NCI-H345 (cell line): ENCODE results near the gene PSG3.
"Not testable (repeated sequence)": the region's sequence is repeated elsewhere in the genome, so short reads cannot be mapped to it uniquely, and the experiment has no call there.

Experiments used
- DNase-seq: peaks from one replicate; lab custom pipeline; 2025; lab: John Stamatoyannopoulos, UW

The PSG3 gene

DNA sequence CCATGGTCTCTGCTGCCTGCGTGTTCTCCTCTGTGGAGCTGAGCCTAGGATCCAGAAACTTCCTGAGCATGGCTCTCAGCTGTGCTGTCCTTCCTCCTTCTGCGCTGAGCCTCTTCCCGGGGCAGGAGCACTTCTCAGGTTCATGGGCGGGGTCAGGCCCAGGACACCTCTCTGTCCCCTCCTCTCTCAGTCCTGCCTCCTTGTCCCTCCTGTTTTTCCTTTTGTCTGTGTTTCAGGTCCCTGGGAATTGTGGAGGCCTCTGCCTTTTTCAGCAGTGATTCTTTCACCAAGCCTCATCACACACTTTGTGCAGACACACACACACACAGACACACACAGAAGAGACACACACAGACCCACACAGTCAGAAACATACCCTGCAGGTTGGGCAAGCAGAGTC is at the start of gene PSG3:
Gene PSG3 (minus strand): TSS at position 101 of the 400 bp plus-strand sequence. CDS start 97 bp downstream, at position 4.
- not testable (repeated sequence) for DNase-seq

DNA sequence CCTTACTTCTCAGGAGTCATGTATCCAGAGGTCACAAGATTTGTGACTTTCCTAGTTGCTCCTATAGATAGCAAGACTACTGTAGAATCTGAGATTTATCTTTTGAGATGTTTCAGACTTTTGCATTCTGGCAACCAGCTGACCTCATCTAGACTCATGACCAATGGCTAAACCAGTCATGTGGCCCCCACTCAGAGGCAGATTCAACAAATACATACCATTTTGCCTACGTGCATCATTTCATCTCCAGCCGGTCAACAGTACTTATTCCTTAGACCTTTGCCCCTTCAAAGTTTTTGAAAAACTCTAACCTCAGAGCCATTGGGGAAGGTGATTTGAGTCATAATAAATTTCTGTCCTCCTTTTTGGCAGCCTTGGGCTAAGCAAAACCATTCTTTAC is 48.5 kb upstream of the PSG3 start:
- not testable (repeated sequence) for DNase-seq

DNA sequence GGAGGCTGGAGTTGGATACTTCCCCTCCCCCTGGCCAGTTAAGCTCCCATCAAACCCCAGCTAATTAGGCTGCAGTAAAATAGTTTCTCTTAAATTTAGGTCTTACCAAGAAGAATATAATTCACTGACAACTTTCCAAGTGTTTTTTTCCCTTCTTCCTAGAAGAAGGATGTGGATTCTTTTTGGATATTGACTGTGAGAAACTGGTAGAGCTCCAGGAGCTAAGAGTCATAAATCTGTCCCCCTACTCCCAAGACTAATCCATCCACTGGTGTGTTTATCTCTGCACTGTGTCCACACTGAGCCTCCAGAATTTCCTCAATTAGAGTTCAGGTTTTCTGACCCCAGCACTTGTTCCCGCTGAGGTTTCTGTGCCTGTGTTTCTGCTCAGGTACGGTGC is 47.5 kb upstream of the PSG3 start:
- not testable (repeated sequence) for DNase-seq

DNA sequence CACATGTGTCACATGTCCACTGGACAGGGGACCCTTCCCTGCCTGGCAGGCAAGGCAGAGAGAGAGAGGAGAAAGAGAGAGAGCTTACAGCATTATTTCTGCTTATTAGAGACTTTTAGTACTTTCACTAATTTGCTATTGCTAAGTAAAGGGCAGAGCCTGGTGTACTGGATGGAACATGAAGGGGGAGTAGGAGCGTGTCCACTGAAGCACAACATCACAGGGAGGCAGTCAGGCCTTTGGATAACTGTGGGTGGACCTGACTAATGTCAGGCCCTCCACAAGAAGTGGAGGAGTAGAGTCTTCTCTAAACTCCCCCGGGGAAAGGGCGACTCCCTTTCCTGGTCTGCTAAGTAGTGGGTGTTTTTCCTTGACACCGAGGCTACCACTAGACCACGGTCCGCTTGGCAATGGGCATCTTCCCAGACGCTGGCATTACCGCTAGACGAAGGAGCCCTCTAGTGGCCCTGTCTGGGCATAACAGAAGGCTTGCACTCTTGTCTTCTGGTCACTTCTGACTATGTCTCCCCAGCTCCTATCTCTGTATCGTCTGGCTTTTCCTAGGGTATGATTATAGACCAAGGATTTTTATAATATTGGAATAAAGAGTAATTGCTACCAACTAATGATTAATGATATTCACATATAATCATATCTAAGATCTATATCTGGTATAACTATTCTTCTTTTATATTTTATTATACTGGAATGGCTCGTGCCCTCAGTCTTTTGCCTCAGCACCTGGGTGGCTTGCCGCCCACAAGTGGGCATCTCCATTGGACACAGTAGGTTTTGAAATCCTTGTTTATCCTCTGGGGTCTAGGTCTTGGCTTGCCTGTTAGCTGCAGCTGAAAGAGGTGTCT is 36.7 kb upstream of the PSG3 start:
- peak; percentile 19 for DNase-seq

DNA sequence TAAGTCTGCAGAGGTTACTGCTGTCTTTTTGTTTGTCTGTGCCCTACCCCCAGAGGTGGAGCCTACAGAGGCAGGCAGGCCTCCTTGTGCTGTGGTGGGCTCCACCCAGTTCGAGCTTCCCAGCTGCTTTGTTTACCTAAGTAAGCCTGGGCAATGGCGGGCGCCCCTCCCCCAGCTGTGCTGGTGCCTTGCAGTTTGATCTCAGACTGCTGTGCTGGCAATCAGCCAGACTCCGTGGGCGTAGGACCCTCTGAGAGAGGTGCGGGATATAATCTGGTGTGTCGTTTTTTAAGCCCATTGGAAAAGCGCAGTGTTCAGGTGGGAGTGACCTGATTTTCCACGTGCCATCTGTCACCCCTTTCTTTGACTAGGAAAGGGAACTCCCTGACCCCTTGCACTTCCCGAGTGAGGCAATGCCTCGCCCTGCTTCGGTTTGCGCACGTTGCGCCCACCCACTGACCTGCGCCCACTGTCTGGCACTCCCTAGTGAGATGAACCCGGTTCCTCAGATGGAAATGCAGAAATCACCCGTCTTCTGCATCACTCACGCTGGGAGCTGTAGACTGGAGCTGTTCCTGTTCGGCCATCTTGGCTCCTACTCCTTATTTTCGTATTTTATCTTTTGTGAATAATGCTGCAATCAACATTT is 34.4 kb upstream of the PSG3 start:
- not testable (repeated sequence) for DNase-seq

DNA sequence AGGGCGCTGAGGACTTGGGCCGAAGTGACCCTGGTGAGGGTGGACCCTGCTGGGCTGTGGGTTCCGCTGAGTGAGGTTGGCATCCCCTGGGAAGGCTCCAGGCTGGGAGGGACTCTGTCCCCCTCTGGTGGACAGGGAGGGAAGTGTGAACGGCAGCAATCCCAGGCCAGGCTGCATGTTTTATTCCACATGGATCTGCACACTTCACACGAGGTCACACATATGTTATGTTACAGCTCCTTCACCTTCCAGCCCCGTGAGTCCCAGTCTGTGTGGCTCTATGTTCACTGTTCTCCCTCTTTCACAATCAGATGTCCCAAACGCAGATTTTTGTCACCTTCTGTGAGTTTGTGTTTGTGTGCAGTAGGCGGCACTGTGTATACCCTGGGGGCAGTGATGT is 27.0 kb upstream of the PSG3 start:
- not testable (repeated sequence) for DNase-seq

DNA sequence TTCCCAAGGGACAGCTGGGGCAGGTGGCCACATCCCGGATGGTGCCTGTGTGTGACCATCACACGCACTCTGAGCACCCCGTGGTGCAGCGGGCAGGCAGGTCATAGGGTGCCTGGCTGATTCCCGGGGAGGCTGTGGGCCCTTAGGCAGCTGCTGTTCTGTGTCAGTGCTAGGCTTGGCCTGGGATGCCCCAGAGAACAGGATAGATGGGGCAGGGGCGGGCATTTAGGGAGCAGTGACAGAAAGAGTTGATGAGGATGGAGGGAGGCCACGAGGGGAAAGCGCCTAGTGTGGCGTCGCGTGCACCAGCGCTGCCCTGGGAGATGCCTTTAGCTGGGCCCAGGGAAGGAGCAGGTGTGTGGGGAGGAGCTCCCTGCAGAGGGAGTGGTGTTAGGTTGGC is 26.6 kb upstream of the PSG3 start:
- DNase-seq = not testable (repeated sequence)

DNA sequence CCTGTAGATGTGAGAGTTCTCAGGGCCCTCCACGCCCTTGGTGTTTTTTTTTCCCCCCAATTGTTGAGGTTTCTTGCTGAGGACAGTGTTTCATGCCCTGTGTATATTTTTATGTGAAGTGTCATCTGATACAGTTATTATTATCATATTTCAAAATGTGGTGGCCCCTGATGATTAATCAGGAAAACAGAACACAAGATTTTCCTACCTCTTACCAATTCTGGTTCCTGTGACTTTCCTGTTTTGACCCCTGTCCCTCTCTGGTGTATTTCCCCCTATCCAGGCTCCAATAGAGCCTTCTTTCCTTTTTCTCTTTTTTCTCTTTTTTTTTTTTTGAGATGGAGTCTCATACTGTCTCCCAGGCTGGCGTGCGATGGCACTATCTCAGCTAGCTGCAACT is 24.6 kb upstream of the PSG3 start:
- no peak for DNase-seq

DNA sequence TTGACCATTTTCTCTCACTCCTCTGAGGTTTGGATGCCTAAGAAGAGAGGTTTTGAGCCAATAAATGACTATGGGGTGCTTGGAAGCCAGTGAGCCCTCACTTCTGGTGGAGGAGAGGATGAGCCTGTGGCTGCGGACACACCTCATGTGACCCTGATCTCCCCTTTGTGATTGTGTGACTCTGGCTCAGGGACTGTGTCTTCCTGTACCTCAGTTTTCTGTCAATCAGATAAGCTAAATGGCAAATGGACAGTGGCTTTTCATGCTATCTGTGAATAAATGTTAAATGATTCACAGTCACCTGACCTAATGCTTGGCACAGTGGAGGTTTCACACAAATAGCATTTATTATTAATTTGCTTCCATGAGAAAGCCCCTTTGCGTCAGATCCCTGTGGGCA is 22.5 kb upstream of the PSG3 start:
- DNase-seq = no peak

DNA sequence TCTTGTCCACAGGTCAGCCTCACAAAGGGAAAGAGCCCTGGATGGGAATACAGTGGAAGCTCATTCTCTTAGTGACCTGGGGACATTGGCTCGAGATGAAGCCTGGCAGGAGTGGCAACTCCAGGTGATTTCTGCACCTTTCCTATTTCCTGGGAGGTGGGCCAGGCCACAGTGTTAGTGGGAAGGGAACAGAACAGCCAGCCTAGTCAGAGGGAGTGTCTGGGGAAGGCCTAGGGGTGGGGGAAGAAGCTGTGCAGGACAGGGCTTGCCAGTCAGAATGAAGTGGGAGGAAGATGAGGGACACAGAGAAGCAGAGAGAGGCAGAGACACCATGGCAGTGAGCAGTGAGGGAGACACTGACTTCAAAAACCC is 21.6 kb upstream of the PSG3 start:
- not testable (repeated sequence) for DNase-seq

DNA sequence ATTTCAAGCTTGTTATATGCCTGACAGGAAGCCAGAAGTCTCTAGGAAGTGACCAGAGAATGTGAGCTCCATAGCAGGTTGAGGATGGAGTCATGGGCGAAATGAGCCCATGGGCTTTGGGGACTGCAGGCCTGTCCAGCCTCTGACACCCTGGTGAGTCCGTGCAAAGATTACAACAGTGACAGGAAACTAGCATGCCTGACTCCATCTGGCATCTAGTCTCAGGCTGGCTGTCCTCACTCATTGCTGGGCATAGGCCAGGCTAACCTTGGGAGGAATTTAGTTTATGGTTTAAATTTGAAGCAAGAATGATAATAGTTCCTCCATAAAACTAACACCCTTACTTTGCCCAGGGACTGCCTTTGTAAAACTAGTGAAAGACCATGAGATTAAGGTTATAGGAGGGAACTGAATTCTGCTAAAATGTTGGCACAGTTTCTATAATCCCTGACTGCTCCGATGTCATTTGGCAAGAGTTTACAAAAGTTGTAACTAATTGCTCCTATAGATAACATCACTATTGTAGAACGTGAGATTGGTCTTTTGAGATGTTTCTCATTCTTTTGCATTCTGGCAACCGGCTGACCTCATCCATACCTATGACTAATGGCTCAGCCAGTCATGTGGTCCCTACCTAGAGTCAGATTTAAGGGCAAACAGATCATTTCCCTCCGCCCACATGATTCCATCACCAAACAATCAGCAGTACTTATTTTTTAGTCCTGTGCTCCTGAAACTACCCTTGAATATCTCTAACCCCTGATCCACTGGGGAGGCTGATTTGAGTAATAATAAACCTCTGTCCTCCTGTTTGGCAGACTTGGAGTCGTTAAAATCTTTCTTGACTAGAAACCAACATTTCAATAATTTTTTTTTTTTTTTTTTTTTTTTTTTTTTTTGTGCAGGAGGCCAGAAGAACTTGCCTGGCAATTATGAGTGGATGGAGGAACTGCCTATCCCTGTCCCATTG is 21.0 kb upstream of the PSG3 start:
- not testable (repeated sequence) for DNase-seq

DNA sequence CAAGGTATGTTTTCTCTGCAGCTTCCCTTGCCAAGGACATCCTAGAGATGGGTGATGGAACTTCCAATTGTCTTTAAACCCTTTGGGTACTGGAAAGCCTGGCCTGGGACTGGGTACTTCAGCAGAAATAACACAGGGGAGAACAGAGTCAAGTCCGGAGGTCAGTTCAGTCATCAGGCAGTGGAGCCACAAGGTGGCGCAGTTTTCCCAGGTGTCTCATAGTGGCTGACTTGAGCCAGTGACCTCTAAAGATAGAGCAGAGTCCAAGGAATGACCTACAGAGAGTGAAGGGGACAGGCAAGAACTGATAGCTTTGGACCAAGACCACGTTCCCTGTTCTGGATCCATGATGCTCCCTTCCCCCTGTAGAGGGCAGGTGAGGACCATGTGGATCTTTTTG is 18.4 kb upstream of the PSG3 start:
- DNase-seq = not testable (repeated sequence)

DNA sequence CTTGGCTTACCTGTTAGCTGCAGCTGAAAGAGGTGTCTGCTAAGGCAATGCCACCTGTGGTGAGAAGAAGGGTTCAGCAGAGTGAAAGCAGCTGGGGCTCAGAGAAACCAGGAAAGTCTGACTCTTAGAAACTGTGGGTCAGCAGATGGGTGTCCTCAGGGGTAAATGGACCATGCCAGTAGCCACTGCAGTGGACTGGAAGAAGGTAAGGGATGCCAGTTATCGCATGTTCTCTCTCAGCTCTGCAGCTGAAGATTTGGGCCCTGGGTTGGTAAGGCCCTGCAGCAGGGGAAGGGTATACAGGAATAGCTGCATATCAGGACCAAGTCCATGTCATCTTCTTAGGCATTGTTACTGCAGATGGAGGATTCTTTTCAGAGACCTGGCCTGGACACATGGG is 12.0 kb upstream of the PSG3 start:
- not testable (repeated sequence) for DNase-seq

DNA sequence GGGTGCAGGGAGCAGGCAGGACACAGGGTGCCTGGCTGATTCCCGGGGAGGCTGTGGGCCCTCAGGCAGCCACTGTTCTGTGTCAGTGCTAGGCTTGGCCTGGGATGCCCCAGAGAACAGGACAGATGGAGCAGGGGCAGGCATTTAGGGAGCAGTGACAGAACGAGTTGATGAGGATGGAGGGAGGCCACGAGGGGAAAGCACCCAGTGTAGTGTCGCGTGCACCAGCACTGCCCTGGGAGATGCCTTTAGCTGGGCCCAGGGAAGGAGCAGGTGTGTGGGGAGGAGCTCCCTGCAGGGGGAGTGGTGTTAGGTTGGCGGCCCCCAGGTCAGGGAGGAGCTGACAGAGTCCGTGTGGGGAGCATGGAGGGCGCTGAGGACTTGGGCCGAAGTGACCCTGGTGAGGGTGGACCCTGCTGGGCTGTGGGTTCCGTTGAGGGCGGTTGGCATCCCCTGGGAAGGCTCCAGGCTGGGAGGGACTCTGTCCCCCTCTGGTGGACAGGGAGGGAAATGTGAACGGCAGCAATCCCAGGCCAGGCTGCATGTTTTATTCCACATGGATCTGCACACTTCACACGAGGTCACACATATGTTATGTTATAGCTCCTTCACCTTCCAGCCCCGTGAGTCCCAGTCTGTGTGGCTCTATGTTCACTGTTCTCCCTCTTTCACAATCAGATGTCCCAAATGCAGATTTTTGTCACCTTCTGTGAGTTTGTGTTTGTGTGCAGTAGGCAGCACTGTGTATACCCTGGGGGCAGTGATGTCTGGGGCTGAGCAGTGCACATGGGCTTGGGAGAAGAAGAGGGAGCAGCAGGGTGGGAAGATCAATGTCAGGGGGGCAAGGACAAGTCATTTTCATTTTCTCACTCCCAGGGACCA is 1.7 kb upstream of the PSG3 start:
- DNase-seq = peak; percentile 1

DNA sequence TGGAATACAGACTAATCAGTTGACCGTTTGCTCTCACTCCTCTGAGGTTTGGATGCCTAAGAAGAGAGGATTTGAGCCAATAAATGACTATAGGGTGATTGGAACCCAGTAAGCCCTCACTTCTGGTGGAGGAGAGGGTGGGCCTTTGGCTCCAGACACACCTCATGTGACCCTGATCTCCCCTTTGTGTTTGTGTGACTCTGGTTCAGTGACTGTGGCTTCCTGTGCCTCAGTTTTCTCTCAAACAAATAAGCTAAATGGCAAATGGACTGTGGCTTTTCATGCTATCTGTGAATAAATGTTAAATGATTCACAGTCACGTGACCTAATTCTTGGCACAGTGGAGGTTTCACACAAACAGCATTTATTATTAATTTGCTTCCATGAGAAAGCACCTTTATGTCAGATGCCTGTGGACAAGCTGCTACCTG is 2.7 kb downstream of the PSG3 start:
- not testable (repeated sequence) for DNase-seq

DNA sequence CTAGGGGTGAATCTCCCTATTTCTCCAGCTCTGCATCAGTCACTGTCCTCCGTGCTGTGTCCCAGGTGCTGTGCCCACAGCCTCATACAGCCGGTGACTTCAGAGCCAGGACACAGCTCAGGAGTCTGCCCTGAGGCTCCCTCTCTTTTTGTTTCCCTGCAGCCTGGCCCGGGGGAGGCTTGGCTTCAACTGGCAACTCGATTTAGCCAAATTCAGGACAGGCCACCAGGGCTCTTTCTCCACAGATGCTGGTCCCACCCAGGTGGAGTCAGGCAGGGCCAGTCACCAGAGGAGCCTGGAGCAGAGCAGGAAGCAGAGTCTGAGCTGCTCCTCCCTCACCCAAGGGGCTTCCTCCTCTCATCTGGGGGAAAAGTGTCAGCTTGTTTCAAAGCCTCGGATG is 11.9 kb downstream of the PSG3 start:
- not testable (repeated sequence) for DNase-seq

DNA sequence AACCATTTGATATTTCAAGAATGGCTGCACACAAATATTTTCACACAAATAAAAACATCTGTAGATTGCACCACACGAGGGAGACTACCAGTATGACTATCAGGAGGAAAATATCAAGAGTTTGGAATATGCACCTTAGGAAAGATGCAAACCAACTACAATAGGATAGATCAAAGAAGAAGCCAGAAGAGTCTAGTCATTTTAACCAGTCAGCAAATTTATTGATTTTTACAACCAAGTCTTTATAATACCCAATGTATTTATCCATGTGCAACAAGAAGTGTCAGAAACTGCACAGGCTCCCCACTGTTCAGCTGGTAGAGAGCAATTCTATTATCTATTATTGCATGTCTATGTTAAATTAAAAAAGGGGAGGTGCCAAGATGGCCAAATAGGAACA is 26.3 kb downstream of the PSG3 start:
- DNase-seq = not testable (repeated sequence)

DNA sequence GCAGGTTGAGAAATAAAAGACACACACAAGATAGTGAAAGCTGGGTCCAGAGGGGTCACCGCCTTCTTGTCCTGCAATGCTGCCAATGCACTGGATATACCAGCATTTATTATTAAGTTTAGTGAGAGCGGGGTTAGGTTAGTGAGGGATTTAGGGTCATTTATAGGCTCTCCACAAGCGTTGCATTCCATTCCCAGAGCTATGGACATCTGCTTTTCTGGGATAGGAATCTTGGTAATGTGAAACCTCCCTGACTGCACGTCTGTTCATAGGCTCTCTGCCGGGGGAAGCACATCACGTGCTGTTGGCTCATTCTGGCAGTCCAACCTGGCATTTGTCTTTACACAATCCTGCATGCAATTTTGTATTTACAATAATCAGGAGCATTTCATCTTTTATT is 27.5 kb downstream of the PSG3 start:
- not testable (repeated sequence) for DNase-seq

DNA sequence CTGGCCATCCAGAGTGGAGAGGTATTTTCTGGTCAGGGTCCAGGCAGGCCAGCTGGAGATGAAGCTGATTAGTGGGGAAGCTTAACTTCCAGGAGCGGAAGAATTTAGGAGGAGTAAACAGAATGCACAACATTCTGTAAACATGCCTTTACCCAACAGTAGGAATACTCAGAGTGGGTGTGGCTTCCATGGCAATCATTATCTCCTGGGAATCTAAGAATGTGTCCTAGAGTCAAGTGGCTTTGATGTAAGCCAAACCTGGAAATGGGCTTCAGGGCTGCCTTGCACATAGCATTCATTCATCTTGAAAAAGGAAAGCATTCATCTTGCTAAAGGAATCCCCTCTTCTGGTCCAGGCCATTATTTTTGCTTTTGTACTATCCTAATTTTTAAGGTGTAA is 29.3 kb downstream of the PSG3 start:
- DNase-seq = not testable (repeated sequence)

DNA sequence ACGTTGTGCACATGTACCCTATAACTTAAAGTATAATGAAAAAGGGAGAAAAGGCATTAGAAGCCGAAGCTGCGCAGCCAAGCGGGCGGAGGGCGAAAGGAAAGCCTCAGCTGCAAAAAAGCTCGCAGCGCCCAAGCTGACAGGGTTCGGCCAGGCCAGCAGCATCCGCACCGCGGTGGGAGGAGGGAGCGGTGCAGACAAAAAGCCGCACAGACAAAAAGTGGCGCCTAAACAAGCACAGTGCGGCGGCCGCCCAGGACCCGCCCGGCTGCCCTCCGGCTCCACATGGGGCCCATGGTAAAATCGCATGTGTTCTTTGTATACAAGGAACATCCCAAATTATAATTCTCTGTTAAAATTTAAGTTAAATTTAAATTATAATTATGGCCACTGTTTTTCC is 42.4 kb downstream of the PSG3 start:
- no peak for DNase-seq
